BJ (cell line): ENCODE data around the gene CLASP1. TPM values are rescaled to one million over a fixed set of nuclear protein-coding genes. Genes with fewer than 3 reads are reported as not detected.
"Not testable (repeated sequence)": the region's sequence is repeated elsewhere in the genome, so short reads cannot be mapped to it uniquely, and the experiment has no call there.

ENCODE experiments used
- CTCF ChIA-PET: fragments of 350-600 bp; formaldehyde crosslinking; extraction: SDS; loops from one replicate; lab custom pipeline; 2021; ENCODE audit warnings: antibody characterized with exemption, inconsistent platforms; lab: Yijun Ruan, JAX
- POLR2A ChIA-PET: fragments of 300-600 bp; sonication (Branson Sonifier 250); formaldehyde crosslinking; extraction: SDS; loops from one replicate; lab custom pipeline; 2021; ENCODE audit warnings: antibody characterized with exemption; lab: Charles Lee
- DNase-seq: peaks from one replicate; pipeline ENCODE4 v3.0.0-alpha.2; 2011; ENCODE audit warnings: low read depth
- H3K27me3 ChIP-seq: 2 replicates; pipeline ENCODE4 v1.6.0; 2011; ENCODE audit warnings: low read length; ENCODE audit not compliant: control insufficient read depth, insufficient read depth
- H3K36me3 ChIP-seq: 2 replicates; pipeline ENCODE4 v1.5.1; 2011; ENCODE audit warnings: low read length; ENCODE audit not compliant: control insufficient read depth, insufficient read depth
- H3K4me3 ChIP-seq: 2 replicates; pipeline ENCODE4 v1.5.1; 2011; ENCODE audit warnings: low read depth, mild to moderate bottlenecking, control low read depth, low read length
- polyA plus RNA-seq: library from polyadenylated mRNA; depleted of rRNA; stranded (reverse); fragments of >200 nt; gene quantifications from 2 replicates; pipeline ENCODE4 v1.2.3, GENCODE V29; 2011
- TF ChIP-seq, protein P1 (sequence below): IDR thresholded peaks from 2 replicates; pipeline ENCODE4 v1.5.1; 2011; ENCODE audit warnings: low read depth, mild to moderate bottlenecking, control low read depth, inconsistent platforms, low read length, moderate library complexity; ENCODE audit not compliant: insufficient read depth

CLASP1 gene
- polyA plus RNA-seq, 1 experiment = 7.1 TPM

DNA sequence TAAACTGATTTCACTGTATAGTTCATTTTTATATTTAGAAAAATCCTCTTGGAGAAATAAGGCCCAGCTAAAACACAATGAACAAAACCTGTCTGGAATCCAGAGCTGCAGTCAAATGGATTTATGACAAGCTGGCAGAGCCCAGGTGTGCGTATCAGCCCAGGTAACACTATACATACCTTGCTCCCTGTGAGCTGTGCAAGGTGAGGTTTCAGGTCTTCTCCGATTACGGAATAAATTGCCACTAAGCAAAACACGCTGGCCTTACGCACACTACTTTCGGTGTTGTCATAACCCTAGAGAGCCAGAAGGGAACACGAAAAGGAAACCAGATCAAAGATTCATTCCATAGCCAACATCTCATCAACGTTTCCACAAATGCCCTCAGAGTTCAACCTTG is 302.4 kb downstream of the CLASP1 start:
- ChIA-PET CTCF (interaction anchor here (1.2 to 5.0 kb wide), 2 partner anchors 8 to 10 kb away, joined by 3 to 36 read pairs; no protein-coding TSS in a partner anchor), POLR2A (no interaction called here)
- DNase-seq = no peak
- Histone ChIP-seq H3K36me3 (peaks cover 32% of the 10 kb centered on the region), H3K4me3 (no peak overlapping the region), H3K27me3 (no peaks in the 10 kb centered on the region)
- TF ChIP-seq, protein P1, sequence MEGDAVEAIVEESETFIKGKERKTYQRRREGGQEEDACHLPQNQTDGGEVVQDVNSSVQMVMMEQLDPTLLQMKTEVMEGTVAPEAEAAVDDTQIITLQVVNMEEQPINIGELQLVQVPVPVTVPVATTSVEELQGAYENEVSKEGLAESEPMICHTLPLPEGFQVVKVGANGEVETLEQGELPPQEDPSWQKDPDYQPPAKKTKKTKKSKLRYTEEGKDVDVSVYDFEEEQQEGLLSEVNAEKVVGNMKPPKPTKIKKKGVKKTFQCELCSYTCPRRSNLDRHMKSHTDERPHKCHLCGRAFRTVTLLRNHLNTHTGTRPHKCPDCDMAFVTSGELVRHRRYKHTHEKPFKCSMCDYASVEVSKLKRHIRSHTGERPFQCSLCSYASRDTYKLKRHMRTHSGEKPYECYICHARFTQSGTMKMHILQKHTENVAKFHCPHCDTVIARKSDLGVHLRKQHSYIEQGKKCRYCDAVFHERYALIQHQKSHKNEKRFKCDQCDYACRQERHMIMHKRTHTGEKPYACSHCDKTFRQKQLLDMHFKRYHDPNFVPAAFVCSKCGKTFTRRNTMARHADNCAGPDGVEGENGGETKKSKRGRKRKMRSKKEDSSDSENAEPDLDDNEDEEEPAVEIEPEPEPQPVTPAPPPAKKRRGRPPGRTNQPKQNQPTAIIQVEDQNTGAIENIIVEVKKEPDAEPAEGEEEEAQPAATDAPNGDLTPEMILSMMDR = no peak

DNA sequence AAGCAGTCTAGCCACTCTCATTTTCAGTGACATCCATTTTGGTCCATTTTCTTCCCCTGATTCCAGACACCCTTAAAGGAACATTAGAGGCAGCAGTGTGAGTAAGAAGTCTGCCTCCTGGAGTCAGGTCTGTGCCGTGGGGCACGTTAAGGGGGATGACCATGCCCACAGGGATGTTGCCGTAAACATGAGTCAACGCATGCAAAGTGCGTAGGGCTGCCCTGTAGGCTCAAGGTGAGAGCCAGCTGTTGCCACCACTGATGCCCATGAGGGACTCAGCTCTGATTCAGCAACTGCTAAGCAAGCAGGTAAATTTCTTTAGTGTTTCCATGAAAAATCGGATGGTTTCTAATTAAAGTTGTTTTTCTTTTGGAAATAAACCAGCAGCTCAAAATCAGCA is 302.9 kb downstream of the CLASP1 start:
- peaks cover 29% of the 10 kb centered on the region for H3K36me3 ChIP-seq
- ChIA-PET POLR2A (no interaction called here), CTCF (interaction anchor here (1.2 to 5.0 kb wide), 2 partner anchors 9 kb away, joined by 3 to 36 read pairs; no protein-coding TSS in a partner anchor)
- H3K4me3 ChIP-seq = no peak overlapping the region
- DNase-seq = no peak
- H3K27me3 ChIP-seq = no peaks in the 10 kb centered on the region
- TF ChIP-seq, protein P1 = no peak

DNA sequence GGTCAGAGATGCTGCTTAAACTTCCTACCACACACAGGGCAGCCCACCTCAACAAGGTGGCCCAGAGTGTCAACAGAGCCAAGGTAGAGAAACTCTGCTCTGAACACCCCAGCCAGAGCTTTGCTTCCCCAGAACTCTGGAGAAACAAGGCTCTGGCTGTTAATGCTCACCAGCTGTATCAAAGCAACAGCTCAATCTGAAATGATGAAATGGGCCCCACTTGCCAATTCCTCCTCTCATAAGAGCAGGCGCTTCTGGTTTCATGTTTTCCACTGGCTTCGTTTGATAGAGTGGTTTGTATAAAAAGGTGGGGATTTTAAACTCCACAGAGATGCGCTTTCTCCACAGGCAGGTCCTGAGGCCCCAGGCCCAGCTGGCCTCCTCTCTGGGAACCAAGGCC is 303.4 kb downstream of the CLASP1 start:
- TF ChIP-seq, protein P1 = no peak
- peaks cover 30% of the 10 kb centered on the region for H3K36me3 ChIP-seq
- no peak for DNase-seq
- no peaks in the 10 kb centered on the region for H3K27me3 ChIP-seq
- ChIA-PET CTCF (interaction anchor here (5.0 kb wide), 1 partner anchor 9 kb away, joined by 36 read pairs; no protein-coding TSS in a partner anchor), POLR2A (no interaction called here)
- H3K4me3 ChIP-seq = no peak overlapping the region

DNA sequence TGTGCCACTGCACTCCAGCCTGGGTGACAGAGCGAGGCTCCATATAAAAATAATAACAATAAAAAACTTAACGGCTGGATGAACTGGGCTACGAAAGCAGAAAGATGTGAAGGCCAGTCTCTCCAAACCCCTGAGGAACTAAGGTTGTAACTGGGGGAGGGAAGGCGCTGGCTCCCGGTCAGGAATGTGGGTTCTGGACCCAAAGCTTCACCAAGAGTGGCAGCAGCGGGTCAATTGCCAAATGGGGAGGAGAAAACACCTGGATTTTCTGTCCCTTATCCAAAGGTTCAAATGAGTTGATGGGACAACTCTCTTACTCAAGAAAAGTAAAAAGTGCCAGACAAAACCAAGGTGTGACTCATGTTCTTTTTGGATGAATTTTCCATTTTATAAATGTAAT is 304.2 kb downstream of the CLASP1 start:
- Histone ChIP-seq H3K27me3 (no peaks in the 10 kb centered on the region), H3K36me3 (peaks cover 28% of the 10 kb centered on the region), H3K4me3 (no peak overlapping the region)
- DNase-seq = no peak
- ChIA-PET POLR2A (no interaction called here), CTCF (interaction anchor here (5.0 kb wide), 1 partner anchor 10 kb away, joined by 36 read pairs; no protein-coding TSS in a partner anchor)
- TF ChIP-seq, protein P1 = no peak

DNA sequence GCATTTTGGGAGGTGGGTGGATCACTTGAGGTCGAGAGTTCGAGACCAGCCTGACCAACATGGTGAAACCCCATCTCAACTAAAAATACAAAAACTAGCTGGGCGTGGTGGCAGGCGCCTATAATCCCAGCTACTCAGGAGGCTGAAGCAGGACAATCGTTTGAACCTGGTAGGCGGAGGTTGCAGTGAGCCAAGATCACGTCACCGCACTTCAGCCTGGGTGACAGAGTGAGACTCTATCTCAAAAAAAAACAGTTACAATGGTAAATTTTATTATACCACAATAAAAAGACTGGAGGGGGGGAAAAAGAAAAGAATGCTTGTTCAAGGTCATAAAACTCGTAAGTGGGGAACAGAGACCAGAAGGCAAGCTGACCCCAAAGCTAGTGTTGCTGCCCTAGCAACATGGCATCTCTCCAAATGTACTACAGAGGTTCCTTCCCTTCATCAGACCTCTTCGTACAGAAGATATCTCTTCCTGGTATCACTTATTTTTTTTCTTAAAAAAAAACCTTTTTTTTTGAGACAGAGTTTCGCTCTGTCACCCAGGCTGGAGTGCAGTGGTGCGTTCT is 305.3 kb downstream of the CLASP1 start:
- DNase-seq, POLR2A ChIA-PET, H3K27me3 ChIP-seq, H3K4me3 ChIP-seq: not testable (repeated sequence)
- peaks cover 30% of the 10 kb centered on the region for H3K36me3 ChIP-seq
- CTCF ChIA-PET = interaction anchor here (5.0 kb wide), 1 partner anchor 11 kb away, joined by 36 read pairs; no protein-coding TSS in a partner anchor

DNA sequence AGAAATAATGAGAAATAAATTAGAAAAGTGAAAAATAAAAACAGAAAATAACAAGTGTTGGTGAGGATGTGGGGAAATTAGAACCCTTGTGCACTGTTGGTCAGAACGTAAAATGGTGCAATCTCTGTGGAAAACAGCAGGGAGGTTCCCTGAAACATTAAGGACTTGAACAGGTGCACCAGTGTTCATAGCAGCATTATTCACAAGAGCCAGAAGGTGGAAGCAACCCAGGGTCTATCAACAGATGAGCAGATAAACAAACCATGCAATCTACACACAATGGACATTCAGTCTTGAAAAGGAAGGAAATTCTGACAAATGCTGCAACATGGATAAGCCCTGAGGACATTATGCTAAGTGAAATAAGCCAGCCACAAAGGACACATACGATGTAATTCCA is 306.1 kb downstream of the CLASP1 start:
- CTCF ChIA-PET = no interaction called here

More for the DNA sequence above, 306.1 kb downstream of the CLASP1 start:
- no peak overlapping the region for H3K4me3 ChIP-seq
- DNase-seq = no peak
- H3K27me3 ChIP-seq = no peaks in the 10 kb centered on the region
- peaks cover 27% of the 10 kb centered on the region for H3K36me3 ChIP-seq
- POLR2A ChIA-PET = no interaction called here
- TF ChIP-seq, protein P1 = no peak
